ENCODE data around the gene TBC1D16.
A peak's percentile ranks its signal among the peaks of the same experiment; 100 is the strongest.
"Not testable (repeated sequence)": the region's sequence is repeated elsewhere in the genome, so short reads cannot be mapped to it uniquely, and the experiment has no call there.

The TBC1D16 gene

GRCh38 chr17:79907850-79908249, 127.8 kb downstream of the TBC1D16 start:
- no peak for DNase-seq

- no peak for DNase-seq
These were observed 128.4 kb downstream of the TBC1D16 start for GRCh38 chr17:79907217-79907715.

GRCh38 chr17:79905832-79906231, 129.8 kb downstream of the TBC1D16 start:
- DNase-seq = peak; percentile 18

GRCh38 chr17:79904865-79905264, 130.8 kb downstream of the TBC1D16 start:
- DNase-seq = no peak

- DNase-seq = no peak
These were observed 133.4 kb downstream of the TBC1D16 start for GRCh38 chr17:79902146-79902791.

GRCh38 chr17:79901131-79901530, 134.5 kb downstream of the TBC1D16 start:
- no peak for DNase-seq

GRCh38 chr17:79899584-79899983, 136.1 kb downstream of the TBC1D16 start:
- no peak for DNase-seq

GRCh38 chr17:79897243-79898063, 138.2 kb downstream of the TBC1D16 start:
- no peak for DNase-seq

GRCh38 chr17:79893457-79893856, 142.2 kb downstream of the TBC1D16 start:
- not testable (repeated sequence) for DNase-seq

- no peak for DNase-seq
These were observed 143.0 kb downstream of the TBC1D16 start for GRCh38 chr17:79892457-79893241.

- no peak for DNase-seq
These were observed 144.4 kb downstream of the TBC1D16 start for GRCh38 chr17:79891113-79891730.

- DNase-seq = no peak
These were observed 145.0 kb downstream of the TBC1D16 start for GRCh38 chr17:79890706-79891105.

GRCh38 chr17:79888811-79889634, 146.6 kb downstream of the TBC1D16 start:
- no peak for DNase-seq

GRCh38 chr17:79888009-79888540, 147.6 kb downstream of the TBC1D16 start:
- no peak for DNase-seq

GRCh38 chr17:79887451-79887991, 148.2 kb downstream of the TBC1D16 start:
- no peak for DNase-seq

- no peak for DNase-seq
These were observed 152.5 kb downstream of the TBC1D16 start for GRCh38 chr17:79883202-79883601.

Measured in activated CD4-positive, alpha-beta T cell treated with anti-CD3 and anti-CD28 coated beads for 48 hours (primary cell).